HG02610 (cell line): ENCODE data around the gene TYROBP.
"Not testable (repeated sequence)": the region's sequence is repeated elsewhere in the genome, so short reads cannot be mapped to it uniquely, and the experiment has no call there.

Experiments
- ATAC-seq: cut with Tn5 transposase; IDR thresholded peaks from one replicate; pipeline ENCODE4 v1.9.1; 2021; ENCODE audit warnings: mild to moderate bottlenecking, moderate library complexity; ENCODE audit not compliant: unreplicated experiment

Gene TYROBP

GRCh38 chr19:35908010-35908441 is at the start of gene TYROBP:
TSS of gene TYROBP (minus strand) at chr19:35908295. CDS start at chr19:35908228, 67 bp downstream.
- ATAC-seq = no peak

- not testable (repeated sequence) for ATAC-seq
Measured at GRCh38 chr19:35957411-35957810, 49.3 kb upstream of the TYROBP start.

GRCh38 chr19:35955881-35956634 is 48.0 kb upstream of the TYROBP start:
- no peak for ATAC-seq

GRCh38 chr19:35949131-35949530 is 41.0 kb upstream of the TYROBP start:
- ATAC-seq = no peak

- no peak for ATAC-seq
Measured at GRCh38 chr19:35946203-35946602, 38.1 kb upstream of the TYROBP start.

- no peak for ATAC-seq
Measured at GRCh38 chr19:35945121-35945790, 37.2 kb upstream of the TYROBP start.

- no peak for ATAC-seq
Measured at GRCh38 chr19:35944556-35944955, 36.5 kb upstream of the TYROBP start.

- ATAC-seq = no peak
Measured at GRCh38 chr19:35943321-35944301, 35.5 kb upstream of the TYROBP start.

- no peak for ATAC-seq
Measured at GRCh38 chr19:35942235-35942634, 34.1 kb upstream of the TYROBP start.

- no peak for ATAC-seq
Measured at GRCh38 chr19:35940839-35941238, 32.7 kb upstream of the TYROBP start.

- ATAC-seq = no peak
Measured at GRCh38 chr19:35940078-35940775, 32.1 kb upstream of the TYROBP start.

- no peak for ATAC-seq
Measured at GRCh38 chr19:35939307-35940077, 31.4 kb upstream of the TYROBP start.

- no peak for ATAC-seq
Measured at GRCh38 chr19:35938282-35939224, 30.5 kb upstream of the TYROBP start.

- no peak for ATAC-seq
Measured at GRCh38 chr19:35937345-35938281, 29.5 kb upstream of the TYROBP start.

GRCh38 chr19:35936738-35937268 is 28.7 kb upstream of the TYROBP start:
- no peak for ATAC-seq

GRCh38 chr19:35935911-35936737 is 28.0 kb upstream of the TYROBP start, which contains the start of gene LRFN3:
TSS of gene LRFN3 (plus strand) at chr19:35936374. CDS start at chr19:35939426, 3,052 bp downstream.
- ATAC-seq = no peak
